GM18861 (cell line): Measurements from ENCODE around the gene ITGA7.

ENCODE experiments used
- ATAC-seq: cut with Tn5 transposase; IDR thresholded peaks from one replicate; pipeline ENCODE4 v1.9.1; 2021; ENCODE audit not compliant: unreplicated experiment

The ITGA7 gene

GRCh38 chr12:55733858-55734257, 26.2 kb upstream of the ITGA7 start:
- no peak for ATAC-seq

DNA sequence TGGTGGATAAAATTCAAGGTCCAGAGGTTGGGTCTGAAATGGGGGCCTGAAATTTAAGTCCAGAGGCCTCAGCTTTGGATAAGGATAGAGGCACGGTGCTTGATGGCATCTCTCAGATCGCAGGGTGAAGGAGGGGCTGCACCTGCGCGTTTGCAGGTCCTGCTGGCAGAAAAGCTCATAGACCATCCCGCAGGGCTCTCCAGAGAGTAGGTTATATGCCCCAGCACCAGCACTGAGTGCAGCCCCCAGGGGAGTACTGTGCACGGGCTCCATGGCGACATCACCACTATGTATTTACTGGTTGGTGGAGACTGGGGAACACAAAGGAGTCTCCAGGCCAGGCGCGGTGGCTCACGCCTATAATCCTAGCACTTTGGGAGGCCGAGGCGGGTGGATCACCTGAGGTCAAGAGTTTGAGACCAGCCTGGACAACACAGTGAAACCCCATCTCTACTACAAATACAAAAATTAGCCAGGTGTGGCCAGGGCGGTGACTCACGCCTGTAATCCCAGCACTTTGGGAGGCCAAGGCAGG, 25.4 kb upstream of the ITGA7 start:
- ATAC-seq: no peak

DNA sequence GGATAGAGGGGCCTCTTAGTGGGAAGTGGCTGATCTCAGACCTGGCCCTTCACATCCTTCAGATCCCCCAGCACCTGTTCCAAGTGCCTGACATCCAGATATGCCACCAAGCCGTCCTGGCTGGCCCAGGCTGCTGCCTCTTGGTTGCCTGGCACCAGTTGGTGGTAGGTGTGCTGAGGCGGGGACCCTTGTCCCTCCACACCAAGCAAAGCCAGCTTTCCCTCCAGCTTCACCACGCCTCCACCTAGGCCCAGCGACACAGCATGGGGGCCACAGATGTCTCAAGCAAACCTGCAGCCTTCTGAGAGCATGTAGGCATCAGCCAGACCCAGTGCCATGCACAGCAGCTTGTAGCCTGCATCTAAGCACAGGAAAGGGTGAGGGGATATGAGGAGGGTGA, 24.6 kb upstream of the ITGA7 start:
- ATAC-seq: no peak

- ATAC-seq: peak; percentile 29
These were observed 22.4 kb upstream of the ITGA7 start for GRCh38 chr12:55729819-55730818.

DNA sequence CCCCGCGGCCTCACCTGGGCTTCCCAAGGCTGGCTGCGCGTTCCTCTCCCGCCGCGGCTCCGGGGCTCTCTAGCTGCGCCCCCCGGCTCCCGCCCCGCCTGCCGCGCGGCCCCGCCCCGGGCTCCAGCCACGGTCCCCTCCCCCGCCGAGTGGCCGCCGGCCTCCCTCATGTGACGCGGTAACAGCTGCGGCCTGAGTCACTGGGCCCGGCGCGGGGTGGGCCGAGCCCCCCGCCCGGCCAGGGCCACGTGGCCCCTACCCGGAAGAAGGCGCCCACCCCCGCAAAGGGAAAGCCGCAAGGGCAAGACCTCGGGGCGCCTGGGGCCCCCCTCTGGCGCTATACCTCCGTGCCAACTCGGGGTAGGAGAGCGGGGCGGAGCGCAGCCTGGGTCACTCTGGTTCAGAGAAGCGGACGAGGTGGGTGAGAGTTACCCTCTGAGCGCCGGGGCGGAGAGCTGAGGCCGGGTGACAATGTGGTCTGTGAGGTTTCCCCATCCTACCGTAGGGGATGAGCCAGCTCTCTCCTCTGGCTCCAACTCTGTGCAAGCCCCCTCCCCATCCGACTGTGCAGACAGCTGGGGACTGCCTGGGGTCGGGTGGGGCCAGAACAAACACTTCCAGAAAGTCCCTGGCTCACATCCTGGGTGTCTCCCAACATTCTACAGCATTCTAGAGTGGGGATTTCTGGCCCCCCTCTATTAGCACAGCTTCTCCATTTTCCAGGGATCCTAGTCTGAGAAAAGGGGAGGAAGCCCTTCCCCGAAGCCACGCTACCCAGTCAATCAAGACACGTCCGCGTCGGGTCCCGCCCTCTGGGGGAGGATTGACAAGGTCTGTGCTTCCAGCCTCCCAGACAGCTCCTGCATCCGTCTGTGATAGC, 21.5 kb upstream of the ITGA7 start, which contains the start of gene CD63:
Gene CD63 (minus strand): TSS at position 71 of the 880 bp plus-strand sequence. CDS start 668 bp downstream, outside the sequence.
- peak; percentile 61 for ATAC-seq

GRCh38 chr12:55728186-55728938, 20.7 kb upstream of the ITGA7 start:
- no peak for ATAC-seq

DNA sequence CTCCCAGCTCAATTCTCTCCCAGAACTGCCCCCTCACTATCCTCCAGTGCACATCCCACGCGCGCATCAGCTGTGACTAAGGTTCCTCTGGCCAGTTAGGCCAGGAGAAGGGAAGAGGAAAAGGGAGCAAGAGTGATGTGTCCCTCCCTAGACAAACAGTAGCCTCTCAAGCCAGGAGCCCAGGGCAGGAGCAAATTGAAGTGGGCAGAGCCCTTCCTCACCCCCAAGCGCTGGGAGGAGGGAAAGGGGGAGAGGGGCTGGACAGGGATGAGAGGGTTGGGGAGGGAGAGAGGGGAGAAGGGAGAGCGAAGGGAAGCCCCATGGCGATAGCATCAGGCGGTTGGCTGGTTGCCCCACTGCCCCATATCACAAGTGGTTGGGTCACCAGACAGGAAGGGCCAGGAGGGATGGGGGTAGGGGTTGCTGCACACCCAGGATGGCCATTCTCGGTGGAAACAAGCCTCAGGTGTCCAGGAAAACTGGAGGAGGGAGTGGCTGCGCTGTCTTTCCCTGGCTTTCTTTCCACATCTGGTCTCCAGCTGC, 20.0 kb upstream of the ITGA7 start:
- ATAC-seq: no peak

GRCh38 chr12:55726971-55727370, 19.3 kb upstream of the ITGA7 start:
- no peak for ATAC-seq

DNA sequence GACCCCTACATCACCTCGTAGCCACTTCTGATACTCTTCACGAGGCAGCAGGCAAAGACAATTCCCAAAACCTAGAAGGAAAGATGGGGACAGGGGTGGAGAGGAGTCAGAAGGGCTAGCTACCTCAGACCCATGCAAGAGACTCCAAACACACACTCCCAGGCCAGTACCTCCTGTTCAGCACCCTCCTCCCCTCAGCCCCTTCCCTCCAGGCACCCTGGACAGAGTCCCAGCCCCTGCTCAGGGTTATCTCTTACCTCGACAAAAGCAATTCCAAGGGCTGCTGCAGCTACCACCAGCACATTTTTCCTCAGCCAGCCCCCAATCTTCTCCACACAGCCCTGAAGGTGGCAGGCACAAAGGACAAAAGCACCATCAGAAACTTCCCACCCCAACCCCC, 17.9 kb upstream of the ITGA7 start:
- no peak for ATAC-seq

DNA sequence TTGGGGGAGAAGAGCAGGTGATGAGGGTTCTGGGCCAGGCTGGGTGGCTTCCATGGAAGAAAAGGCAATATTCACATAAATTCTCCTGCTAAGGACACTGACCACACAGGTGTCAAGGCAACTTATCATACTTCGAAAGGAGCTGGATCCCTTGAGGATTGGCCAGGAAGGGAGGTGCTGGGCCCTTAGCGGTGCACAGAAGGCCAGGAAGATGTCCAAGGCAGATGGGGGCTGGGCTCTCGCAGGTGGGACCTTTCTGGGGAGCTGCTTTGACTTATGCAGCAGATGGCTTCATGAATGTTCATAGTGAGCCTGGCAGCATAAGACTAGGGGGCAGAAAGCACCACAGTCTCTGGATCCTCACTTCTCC, 17.2 kb upstream of the ITGA7 start:
- no peak for ATAC-seq

- ATAC-seq: no peak
These were observed 16.7 kb upstream of the ITGA7 start for GRCh38 chr12:55724226-55724939.

- ATAC-seq: no peak
These were observed 16.0 kb upstream of the ITGA7 start for GRCh38 chr12:55723516-55724225.

DNA sequence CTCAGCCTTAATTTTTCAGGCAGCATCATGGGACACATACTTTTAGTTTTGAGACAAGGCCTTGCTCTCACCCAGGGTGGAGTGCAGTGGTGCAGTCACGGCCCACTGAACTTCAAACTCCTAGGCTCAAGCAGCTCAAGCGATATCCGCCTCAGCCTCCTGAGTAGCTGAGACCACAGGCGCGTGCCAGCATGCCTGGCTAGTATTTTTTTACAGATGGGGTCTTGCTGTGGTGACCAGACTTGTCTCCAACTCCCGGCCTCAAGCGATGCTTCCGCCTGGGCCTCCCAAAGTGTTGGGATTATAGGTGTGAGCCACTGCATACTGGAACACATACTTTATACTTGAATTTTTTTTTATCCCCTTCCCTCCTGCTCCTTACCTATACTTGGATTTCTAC, 15.2 kb upstream of the ITGA7 start:
- ATAC-seq: no peak

DNA sequence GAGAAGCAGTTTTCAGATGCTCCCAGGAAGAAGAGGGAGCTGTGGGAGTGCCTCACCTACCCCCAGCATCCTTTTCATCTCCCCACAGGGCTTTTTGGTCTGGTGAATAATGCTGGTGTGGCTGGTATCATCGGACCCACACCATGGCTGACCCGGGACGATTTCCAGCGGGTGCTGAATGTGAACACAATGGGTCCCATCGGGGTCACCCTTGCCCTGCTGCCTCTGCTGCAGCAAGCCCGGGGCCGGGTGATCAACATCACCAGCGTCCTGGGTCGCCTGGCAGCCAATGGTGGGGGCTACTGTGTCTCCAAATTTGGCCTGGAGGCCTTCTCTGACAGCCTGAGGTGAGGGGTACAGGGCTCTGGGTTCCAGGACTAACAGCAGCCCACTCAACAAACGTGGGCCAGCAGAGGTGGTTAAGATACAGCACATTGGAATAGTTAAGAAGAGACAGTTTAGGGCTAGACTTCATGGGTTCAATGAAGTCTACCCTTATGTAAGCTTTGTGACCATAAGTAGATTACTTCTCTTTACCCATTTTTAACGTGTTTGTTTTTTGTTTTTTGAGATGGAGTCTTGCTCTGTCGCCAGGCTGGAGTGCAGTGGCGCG, 14.0 kb upstream of the ITGA7 start:
- ATAC-seq: no peak

- ATAC-seq: no peak
These were observed 13.3 kb upstream of the ITGA7 start for GRCh38 chr12:55720894-55721444.

GRCh38 chr12:55720071-55720564, 12.4 kb upstream of the ITGA7 start, which contains the start of gene RDH5:
TSS of gene RDH5 (plus strand) at chr12:55720393. CDS start at chr12:55721185, 792 bp downstream.
- no peak for ATAC-seq

GRCh38 chr12:55719371-55719770, 11.7 kb upstream of the ITGA7 start:
- no peak for ATAC-seq

DNA sequence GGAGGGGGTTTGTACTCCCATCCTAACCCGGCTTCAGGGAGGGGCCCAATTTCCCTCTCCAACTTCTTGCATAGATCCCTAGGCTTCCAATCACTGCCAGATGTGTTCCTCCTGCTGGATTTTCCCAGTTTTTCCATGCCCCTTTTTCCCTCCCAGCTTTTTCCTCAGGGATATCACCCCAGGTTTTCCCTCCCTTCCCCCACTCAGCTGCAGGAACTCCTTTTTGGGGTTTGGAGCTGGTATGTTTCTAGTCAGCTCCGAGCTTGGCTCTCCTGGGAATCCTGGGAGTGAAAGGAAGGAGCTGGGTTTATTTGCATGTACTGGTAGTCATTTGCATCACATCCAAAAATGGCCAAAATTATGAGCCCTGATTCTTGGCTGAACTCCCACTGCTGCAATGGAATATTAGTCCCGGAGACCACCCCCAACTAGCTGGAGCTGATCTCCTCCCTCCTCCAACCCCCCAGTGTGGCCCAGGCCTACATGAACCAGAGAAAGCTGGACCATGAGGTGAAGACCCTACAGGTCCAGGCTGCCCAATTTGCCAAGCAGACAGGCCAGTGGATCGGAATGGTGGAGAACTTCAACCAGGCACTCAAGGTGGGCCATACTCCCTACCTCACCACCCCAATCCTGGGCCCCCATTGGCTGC, 11.0 kb upstream of the ITGA7 start:
- ATAC-seq: no peak
